Stimulated activated CD8-positive, alpha-beta memory T cell treated with anti-CD3 and anti-CD28 coated beads, Interleukin-12 subunit alpha, Interleukin-12 subunit beta, amount 100 ng/mL, for 1 hour (primary cell): ENCODE measurements around the gene KCNJ16.

Experiments
- DNase-seq: peaks from one replicate; pipeline ENCODE4 v3.0.0-alpha.2; 2020; ENCODE audit warnings: low read depth

KCNJ16 gene

DNA sequence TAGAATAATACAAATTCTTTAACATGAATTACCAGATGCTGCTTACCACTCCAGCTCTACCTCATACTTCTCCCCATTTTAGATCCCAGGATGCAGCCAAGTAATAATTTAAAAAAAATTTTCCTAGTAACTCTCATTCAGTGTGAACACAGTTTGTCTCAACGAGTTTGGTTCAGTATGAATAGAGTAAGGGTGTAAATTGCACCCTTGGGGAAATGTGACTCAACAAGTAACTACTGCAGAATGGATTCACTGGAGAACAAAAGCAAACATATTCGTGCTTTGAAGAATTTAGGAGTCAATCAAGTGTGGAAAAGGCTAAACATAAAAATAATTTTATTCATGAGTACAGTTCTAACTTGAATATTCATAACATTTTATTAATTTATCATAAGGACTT, 23.0 kb downstream of the KCNJ16 start:
- DNase-seq = no peak

GRCh38 chr17:70099294-70099693, 24.3 kb downstream of the KCNJ16 start:
- DNase-seq = no peak

DNA sequence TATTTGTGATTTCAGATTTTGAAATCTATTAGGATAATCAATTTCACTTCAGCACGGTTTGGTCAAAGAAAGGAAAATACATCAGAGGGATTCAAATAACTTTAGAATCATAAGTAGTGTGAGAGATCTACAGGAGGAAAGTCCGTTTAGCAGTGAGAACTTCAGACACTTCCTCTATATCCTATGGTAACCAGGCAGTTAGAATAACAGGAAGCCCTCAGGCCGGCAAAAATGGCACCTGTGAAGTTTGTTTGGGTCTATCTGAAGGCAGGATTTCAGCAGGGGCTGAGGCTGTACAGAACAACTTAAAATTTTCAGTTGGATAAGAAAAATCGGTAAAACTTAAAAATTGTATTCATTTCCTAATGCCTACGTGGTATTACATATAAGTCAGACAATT, 24.9 kb downstream of the KCNJ16 start:
- DNase-seq = no peak

GRCh38 chr17:70100983-70101382, 26.0 kb downstream of the KCNJ16 start:
- DNase-seq = no peak

DNA sequence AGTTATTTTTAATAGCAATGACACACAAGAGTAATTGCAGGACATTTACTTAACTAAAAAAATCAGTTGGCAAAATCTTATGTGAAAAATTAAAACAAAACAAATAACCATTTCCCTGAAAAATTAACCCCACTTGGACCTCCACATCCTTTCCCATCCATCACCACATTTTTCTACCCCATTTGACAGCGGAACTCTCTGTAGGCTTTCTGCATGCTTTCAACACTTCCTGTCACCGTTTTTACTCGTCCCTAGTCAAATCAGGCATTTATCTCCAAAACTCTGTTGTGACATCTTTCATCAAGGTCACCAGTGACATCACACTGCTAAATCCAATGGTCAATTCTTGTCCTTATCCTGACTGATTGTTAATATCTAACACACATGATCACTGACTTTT, 27.5 kb downstream of the KCNJ16 start:
- DNase-seq = no peak

GRCh38 chr17:70104791-70105523, 29.9 kb downstream of the KCNJ16 start:
- DNase-seq = no peak

DNA sequence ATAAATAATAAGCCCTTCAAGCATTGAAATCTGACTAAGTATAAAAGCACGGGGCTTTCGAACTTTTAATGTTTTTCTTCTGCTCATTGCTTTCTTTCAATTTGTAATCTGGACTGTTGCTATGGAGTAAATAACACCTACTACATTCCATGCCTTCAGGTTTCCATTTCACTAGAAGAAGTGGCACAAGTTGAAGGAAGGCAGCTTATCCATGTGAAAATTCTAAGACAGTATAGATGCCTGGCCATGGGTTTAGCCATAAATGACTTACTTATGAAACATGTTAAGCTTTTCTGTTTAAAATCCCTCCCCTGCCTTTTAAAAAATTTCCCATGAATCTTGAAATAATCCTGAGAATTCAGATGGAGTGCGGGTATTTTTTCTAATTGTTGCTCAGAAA, 30.6 kb downstream of the KCNJ16 start:
- DNase-seq = no peak

DNA sequence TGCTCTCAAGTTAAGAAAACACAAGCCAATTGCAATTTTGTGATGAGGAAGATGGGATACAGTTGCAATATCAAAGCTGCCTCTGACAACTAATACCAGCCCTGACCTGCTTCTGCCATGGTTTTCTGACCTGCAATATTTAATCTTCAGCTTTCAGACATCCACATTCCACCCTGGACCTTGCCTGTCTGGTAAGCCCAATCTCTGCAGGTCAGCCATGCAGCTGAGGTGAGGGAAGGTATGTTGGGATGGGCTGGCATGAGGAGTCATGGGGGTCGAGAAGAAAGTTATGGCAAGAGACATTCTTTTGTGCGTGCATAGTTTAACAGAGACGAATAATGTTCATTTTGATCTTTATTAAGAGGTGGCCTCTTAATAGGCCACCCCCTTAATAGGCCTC, 31.5 kb downstream of the KCNJ16 start:
- no peak for DNase-seq

DNA sequence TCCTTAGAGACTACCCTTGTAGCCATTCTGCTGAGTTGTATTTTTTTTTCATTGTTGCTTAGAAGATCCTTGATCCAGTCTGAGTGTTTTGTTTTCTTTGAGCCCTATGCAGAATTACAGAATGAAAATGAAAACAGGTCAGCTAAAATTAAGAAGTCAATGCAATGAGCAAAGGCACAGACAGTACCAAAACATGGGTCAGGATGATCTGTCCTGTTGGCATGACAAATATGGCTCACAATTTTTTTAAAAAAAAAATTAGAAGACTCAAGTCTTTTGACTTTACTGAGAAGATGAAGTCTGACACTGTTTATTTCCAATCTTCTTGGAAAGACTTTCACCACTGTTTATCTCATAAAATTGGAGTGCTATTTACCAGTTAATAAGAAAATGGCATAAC, 32.4 kb downstream of the KCNJ16 start:
- DNase-seq = no peak

- DNase-seq = no peak
These were observed 33.0 kb downstream of the KCNJ16 start for GRCh38 chr17:70107904-70108565.

GRCh38 chr17:70109497-70109896, 34.5 kb downstream of the KCNJ16 start:
- DNase-seq = no peak

DNA sequence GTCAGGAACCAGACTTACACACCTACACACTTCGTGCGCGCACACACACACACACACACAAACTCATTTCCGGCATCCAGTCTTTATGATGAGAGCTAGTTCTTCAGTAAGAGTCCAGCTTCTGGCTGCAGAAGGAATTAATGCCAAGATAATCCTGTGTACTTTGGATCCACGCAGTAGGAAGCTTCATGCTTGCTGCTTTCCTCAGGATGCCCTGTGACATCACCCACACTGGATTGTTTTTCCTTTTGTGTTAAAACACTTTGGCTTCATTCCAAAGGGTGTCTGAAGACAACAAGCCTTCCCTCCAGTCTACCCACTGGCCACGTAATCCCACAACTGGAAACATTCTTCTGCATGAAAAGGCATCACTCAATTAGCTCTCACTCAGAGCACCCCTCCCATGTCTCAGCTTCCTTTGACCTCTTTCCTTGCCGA, 35.4 kb downstream of the KCNJ16 start:
- no peak for DNase-seq

DNA sequence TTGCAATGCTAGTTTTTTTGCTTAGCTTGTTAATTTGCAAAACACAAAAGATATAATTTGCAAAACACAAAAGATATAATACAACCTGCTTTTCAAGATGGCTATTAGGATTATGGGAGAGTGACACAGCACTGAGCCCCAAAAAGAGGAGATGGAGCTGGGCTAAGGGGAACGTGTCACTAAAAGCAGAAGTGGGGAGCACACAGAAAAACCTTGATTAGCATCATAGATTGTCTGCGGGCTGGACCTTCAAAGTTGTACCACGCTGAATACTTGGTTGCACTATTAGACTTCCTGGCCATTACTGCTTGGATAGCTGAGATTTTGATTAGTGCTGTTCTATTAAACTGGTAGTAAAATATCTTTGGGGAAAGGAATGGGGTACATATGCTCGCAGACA, 36.2 kb downstream of the KCNJ16 start:
- DNase-seq = no peak

- no peak for DNase-seq
These were observed 39.4 kb downstream of the KCNJ16 start for GRCh38 chr17:70114405-70114804.

DNA sequence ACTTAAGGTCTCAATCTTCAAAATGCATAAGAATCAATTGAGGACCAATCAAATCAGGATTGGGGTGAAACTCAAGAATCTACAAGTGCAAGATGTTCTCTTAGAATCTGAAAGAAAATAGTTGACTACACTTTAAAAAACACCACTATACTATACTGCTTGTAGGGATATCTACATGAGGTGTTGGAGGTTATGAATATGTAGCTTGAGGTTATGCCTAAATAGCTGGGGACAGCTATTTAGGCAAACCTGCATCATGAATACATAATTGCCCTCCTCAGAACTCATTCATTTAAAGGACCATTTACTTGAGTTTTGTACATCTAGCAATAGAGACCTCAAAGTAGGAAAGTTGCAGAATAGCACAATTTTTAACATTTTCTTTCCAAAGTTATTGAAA, 40.1 kb downstream of the KCNJ16 start:
- no peak for DNase-seq

GRCh38 chr17:70116919-70117318, 41.9 kb downstream of the KCNJ16 start:
- DNase-seq = no peak

DNA sequence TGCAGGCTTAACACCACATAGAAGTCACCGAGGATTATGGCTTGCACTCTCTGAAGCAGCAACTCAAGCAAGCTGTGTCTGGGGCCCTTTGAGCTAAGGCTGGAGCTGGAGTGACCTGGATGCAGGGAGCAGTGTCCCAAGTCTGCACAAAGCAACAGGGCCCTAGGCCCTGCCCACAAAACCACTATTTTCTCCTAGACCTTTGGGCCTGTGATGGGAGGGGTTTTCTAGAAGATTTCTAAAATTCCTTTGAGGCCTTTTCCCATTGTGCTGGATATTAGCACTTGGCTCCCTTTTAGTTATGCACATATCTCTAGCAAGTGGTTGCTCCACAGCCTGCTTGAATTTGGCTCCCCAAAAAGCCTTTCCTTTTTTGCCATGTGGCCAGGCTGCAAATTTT, 44.5 kb downstream of the KCNJ16 start:
- DNase-seq = no peak

DNA sequence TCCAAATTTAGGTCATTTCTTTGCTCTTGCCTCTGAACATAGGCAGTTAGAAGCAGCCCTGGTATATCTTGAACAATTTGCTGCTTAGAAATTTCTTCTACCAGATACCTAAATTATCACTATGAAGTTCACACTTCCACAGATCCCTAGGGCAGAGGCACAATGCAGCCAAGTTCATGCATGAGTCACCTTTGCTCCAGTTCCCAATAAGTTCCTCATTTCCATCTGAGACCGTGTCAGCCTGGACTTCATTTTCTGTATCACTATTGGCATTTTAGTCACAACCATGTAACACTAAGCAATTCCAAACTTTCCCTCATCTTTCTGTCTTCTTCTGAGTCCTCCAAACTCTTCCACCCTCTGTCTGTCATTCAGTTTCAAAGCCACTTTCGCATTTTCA, 45.0 kb downstream of the KCNJ16 start:
- DNase-seq = no peak

GRCh38 chr17:70120425-70120824, 45.4 kb downstream of the KCNJ16 start:
- no peak for DNase-seq

- no peak for DNase-seq
These were observed 46.1 kb downstream of the KCNJ16 start for GRCh38 chr17:70121126-70121525.

GRCh38 chr17:70123193-70123592, 48.2 kb downstream of the KCNJ16 start:
- no peak for DNase-seq

DNA sequence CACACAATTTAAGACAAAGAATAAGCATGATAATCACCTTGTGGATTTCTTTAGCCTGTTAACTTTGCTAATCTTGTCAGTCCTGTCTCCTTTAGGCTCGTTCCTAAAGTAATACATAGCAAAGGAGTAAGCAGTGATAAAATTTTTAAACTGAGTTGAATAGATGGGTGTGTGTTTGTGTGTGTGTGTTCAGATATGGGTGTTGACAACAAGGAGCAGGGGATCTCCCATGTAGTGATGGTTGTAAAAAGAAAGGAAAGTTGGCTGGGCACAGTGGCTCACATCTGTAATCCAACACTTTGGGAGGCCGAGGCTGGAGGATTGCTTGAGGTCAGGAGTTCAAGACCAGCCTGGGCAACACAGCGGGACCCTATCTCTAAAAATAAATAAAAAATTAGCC, 49.7 kb downstream of the KCNJ16 start:
- DNase-seq = no peak

GRCh38 chr17:70127221-70127873, 52.3 kb downstream of the KCNJ16 start:
- DNase-seq = no peak
